ENCODE results near the gene CYP26C1. TPM values are rescaled to one million over a fixed set of nuclear protein-coding genes. Genes with fewer than 3 reads are reported as not detected.

CYP26C1 gene
- polyA plus RNA-seq, 1 donor from 2014 or later: not detected

DNA sequence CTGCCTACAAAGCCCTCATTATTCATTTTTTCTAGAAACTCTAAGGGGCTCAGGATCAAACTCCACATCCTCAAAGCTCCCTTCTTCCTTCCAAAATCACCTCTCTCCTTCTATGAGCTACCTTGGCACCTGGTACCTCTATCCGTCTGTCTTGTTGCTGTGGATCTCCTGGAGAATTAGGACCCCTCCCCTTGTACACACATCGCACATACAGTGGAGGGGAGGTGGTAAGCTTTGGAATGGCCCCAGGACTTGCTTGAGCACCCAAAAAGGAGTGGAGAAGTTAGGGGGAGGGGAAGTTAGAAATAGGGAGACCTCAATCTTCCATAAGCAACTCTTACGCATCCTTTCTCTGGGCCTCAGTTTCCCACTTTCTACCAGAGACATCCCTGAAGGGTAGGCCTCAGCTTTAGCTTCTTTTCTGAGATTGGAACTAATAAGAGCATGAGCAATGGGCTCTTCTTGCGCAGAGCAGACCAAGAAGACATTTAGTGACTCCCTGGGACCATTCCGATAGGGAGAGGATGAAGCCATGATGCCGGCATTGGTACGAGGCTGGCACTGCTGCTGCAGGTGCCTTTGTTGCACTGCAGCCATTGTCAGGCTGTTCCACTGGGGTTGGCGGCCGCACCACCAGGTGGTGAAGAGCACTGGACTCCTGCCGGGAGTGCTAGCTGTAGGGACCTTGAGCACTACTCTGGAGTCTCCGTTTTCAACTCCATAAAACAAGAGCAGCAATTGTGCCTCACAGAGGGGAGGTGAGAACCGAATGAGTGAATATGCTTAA, 4.5 kb downstream of the CYP26C1 start:
- Histone ChIP-seq H3K79me2 (replicated peaks; ENCODE audit: insufficient read depth, low read length) (no peaks in the 10 kb centered on the region), H3K4me3 (ENCODE audit: low read length) (no peak overlapping the region)

DNA sequence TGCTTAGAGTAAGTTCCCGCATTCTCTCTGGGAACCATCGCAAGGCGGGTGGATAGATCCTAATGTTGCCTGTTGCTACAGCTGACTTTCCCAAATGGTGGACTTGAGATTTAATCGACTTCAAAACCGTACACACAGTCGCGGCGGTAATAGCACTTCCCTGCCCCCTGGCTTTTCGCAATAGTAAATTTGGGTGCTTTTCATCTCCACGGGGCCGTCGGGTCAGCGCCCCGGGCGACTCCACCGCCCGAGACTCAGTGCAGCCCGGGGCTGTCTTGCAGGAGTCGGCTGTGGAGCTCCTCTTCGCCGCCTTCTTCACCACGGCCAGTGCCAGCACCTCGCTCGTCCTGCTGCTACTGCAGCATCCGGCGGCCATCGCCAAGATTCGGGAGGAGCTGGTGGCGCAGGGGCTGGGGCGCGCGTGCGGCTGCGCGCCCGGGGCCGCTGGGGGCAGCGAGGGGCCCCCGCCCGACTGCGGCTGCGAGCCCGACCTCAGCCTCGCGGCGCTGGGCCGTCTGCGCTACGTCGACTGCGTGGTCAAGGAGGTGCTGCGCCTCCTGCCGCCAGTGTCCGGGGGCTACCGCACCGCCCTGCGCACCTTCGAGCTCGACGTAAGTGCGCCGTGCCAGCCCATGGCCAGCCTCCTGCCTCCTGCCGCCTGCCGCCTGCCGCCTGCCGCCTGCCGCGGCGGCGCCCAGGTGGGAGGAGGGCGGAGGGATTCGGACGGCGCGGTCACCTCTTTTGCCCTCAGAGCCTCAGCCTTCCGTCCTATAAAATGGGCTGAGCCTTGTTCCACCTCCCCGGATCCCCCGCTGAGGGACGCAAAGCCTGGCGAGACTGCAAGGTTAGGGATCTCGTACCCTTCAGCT, 5.3 kb downstream of the CYP26C1 start:
- Histone ChIP-seq H3K9ac (ENCODE audit: low read length) (no peak overlapping the region), H3K9me2 (ENCODE audit: insufficient read depth, low read length) (no peaks in the 10 kb centered on the region), H3K79me2 (replicated peaks; ENCODE audit: insufficient read depth, low read length) (no peaks in the 10 kb centered on the region), H3K27me3 (ENCODE audit: insufficient read depth, low read depth, low read length) (peaks cover 99% of the 10 kb centered on the region), H4K20me1 (ENCODE audit: insufficient read depth) (no peaks in the 10 kb centered on the region), H3K9me3 (ENCODE audit: low read length) (peaks cover 14% of the 10 kb centered on the region), H3F3A (ENCODE audit: insufficient read depth, low read length, poor library complexity, severe bottlenecking) (no peaks in the 10 kb centered on the region), H3K27ac (ENCODE audit: low read length) (no peak overlapping the region), H3K4me2 (ENCODE audit: low read length) (no peak overlapping the region), H2AFZ (ENCODE audit: low read depth, low read length) (no peak overlapping the region), H3K4me3 (ENCODE audit: low read length) (no peak overlapping the region), H3K36me3 (ENCODE audit: insufficient read depth, low read length) (peaks cover 6% of the 10 kb centered on the region)
- TF ChIP-seq TAF1 (IDR thresholded peaks at IDR 0.05; ENCODE audit: low read depth): no peak
- no peak for TF ChIP-seq RAD21 (conservative IDR thresholded peaks at IDR 0.05)
- TF ChIP-seq POLR2AphosphoS5 (IDR thresholded peaks at IDR 0.05): no peak
- no peak for TF ChIP-seq MXI1 (conservative IDR thresholded peaks at IDR 0.05; ENCODE audit: poor library complexity, severe bottlenecking)
- TF ChIP-seq EP300 (conservative IDR thresholded peaks at IDR 0.05; ENCODE audit: poor library complexity, severe bottlenecking): no peak
- TF ChIP-seq, protein P1, sequence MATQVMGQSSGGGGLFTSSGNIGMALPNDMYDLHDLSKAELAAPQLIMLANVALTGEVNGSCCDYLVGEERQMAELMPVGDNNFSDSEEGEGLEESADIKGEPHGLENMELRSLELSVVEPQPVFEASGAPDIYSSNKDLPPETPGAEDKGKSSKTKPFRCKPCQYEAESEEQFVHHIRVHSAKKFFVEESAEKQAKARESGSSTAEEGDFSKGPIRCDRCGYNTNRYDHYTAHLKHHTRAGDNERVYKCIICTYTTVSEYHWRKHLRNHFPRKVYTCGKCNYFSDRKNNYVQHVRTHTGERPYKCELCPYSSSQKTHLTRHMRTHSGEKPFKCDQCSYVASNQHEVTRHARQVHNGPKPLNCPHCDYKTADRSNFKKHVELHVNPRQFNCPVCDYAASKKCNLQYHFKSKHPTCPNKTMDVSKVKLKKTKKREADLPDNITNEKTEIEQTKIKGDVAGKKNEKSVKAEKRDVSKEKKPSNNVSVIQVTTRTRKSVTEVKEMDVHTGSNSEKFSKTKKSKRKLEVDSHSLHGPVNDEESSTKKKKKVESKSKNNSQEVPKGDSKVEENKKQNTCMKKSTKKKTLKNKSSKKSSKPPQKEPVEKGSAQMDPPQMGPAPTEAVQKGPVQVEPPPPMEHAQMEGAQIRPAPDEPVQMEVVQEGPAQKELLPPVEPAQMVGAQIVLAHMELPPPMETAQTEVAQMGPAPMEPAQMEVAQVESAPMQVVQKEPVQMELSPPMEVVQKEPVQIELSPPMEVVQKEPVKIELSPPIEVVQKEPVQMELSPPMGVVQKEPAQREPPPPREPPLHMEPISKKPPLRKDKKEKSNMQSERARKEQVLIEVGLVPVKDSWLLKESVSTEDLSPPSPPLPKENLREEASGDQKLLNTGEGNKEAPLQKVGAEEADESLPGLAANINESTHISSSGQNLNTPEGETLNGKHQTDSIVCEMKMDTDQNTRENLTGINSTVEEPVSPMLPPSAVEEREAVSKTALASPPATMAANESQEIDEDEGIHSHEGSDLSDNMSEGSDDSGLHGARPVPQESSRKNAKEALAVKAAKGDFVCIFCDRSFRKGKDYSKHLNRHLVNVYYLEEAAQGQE (IDR thresholded peaks at IDR 0.05; ENCODE audit: borderline replicate concordance): no peak
- TF ChIP-seq, protein P2, sequence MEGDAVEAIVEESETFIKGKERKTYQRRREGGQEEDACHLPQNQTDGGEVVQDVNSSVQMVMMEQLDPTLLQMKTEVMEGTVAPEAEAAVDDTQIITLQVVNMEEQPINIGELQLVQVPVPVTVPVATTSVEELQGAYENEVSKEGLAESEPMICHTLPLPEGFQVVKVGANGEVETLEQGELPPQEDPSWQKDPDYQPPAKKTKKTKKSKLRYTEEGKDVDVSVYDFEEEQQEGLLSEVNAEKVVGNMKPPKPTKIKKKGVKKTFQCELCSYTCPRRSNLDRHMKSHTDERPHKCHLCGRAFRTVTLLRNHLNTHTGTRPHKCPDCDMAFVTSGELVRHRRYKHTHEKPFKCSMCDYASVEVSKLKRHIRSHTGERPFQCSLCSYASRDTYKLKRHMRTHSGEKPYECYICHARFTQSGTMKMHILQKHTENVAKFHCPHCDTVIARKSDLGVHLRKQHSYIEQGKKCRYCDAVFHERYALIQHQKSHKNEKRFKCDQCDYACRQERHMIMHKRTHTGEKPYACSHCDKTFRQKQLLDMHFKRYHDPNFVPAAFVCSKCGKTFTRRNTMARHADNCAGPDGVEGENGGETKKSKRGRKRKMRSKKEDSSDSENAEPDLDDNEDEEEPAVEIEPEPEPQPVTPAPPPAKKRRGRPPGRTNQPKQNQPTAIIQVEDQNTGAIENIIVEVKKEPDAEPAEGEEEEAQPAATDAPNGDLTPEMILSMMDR (IDR thresholded peaks at IDR 0.05; ENCODE audit: poor library complexity, severe bottlenecking): no peak

More for the DNA sequence above, 4.5 kb downstream of the CYP26C1 start:
- no peaks in the 10 kb centered on the region for H3K9me2 ChIP-seq (ENCODE audit: insufficient read depth, low read length)
- H3K36me3 ChIP-seq (ENCODE audit: insufficient read depth, low read length): peaks cover 8% of the 10 kb centered on the region
- no peaks in the 10 kb centered on the region for H3F3A ChIP-seq (ENCODE audit: insufficient read depth, low read length, poor library complexity, severe bottlenecking)
- peaks cover 18% of the 10 kb centered on the region for H3K9me3 ChIP-seq (ENCODE audit: low read length)
- H3K9ac ChIP-seq (ENCODE audit: low read length): no peak overlapping the region
- H4K20me1 ChIP-seq (ENCODE audit: insufficient read depth): no peaks in the 10 kb centered on the region
- peaks cover 99% of the 10 kb centered on the region for H3K27me3 ChIP-seq (ENCODE audit: insufficient read depth, low read depth, low read length)
- H3K4me2 ChIP-seq (ENCODE audit: low read length): no peak overlapping the region
- TF ChIP-seq POLR2AphosphoS5 (IDR thresholded peaks at IDR 0.05) (no peak), MXI1 (conservative IDR thresholded peaks at IDR 0.05; ENCODE audit: poor library complexity, severe bottlenecking) (no peak), SMC3 (conservative IDR thresholded peaks at IDR 0.05; ENCODE audit: poor library complexity) (no peak), EZH2 (IDR thresholded peaks at IDR 0.05; ENCODE audit: borderline replicate concordance, insufficient read depth, low read length, poor library complexity, severe bottlenecking) (no peak), TAF1 (IDR thresholded peaks at IDR 0.05; ENCODE audit: low read depth) (no peak), RAD21 (conservative IDR thresholded peaks at IDR 0.05) (no peak), EP300 (conservative IDR thresholded peaks at IDR 0.05; ENCODE audit: poor library complexity, severe bottlenecking) (no peak)
- TF ChIP-seq, protein P2 (IDR thresholded peaks at IDR 0.05; ENCODE audit: poor library complexity, severe bottlenecking): no peak
- TF ChIP-seq, protein P1 (IDR thresholded peaks at IDR 0.05; ENCODE audit: borderline replicate concordance): no peak
- no peak overlapping the region for H2AFZ ChIP-seq (ENCODE audit: low read depth, low read length)
- H3K27ac ChIP-seq (ENCODE audit: low read length): no peak overlapping the region

All from neural cell (in vitro differentiated cells).